Smooth muscle cell (in vitro differentiated cells): ENCODE measurements around the gene CALY. TPM values are rescaled to one million over a fixed set of nuclear protein-coding genes. Genes with fewer than 3 reads are reported as not detected.

ENCODE experiments used
- DNase-seq: peaks from one replicate; lab custom pipeline; 2025; ENCODE audit not compliant: unreplicated experiment; lab: John Stamatoyannopoulos, UW
- H2AFZ ChIP-seq: fragments of 200-600 bp; sonication (generic); 2 replicates; pipeline ENCODE4 v1.6.0; 2016; ENCODE audit warnings: antibody characterized with exemption, low read depth, mild to moderate bottlenecking
- H3F3A ChIP-seq: fragments of 200-600 bp; sonication (generic); 2 replicates; pipeline ENCODE4 v1.6.0; 2017; ENCODE audit warnings: antibody characterized with exemption, low read depth
- H3K27ac ChIP-seq: fragments of 200-600 bp; sonication (generic); 2 replicates; pipeline ENCODE4 v1.5.1; 2016; ENCODE audit warnings: low read depth, mild to moderate bottlenecking
- H3K27me3 ChIP-seq: fragments of 200-600 bp; sonication (generic); 2 replicates; pipeline ENCODE4 v1.6.1; 2016; ENCODE audit warnings: low read depth, mild to moderate bottlenecking
- H3K36me3 ChIP-seq: fragments of 200-600 bp; sonication (generic); 2 replicates; pipeline ENCODE4 v1.5.1; 2016; ENCODE audit warnings: low read depth
- H3K4me1 ChIP-seq: fragments of 200-600 bp; sonication (generic); 2 replicates; pipeline ENCODE4 v1.5.1; 2016; ENCODE audit warnings: low read depth
- H3K4me2 ChIP-seq: fragments of 200-600 bp; sonication (generic); 2 replicates; pipeline ENCODE4 v1.6.0; 2016; ENCODE audit warnings: mild to moderate bottlenecking
- H3K4me3 ChIP-seq: fragments of 200-600 bp; sonication (generic); 2 replicates; pipeline ENCODE4 v1.5.1; 2016; ENCODE audit warnings: mild to moderate bottlenecking
- H3K79me2 ChIP-seq: fragments of 200-600 bp; sonication (generic); 2 replicates; pipeline ENCODE4 v1.6.0; 2016; ENCODE audit warnings: low read depth, mild to moderate bottlenecking
- H3K9ac ChIP-seq: fragments of 200-600 bp; sonication (generic); 2 replicates; pipeline ENCODE4 v1.6.0; 2016; ENCODE audit warnings: low read depth
- H3K9me3 ChIP-seq: fragments of 200-600 bp; sonication (generic); replicated peaks from 2 replicates; pipeline ENCODE4 v1.5.1; 2016; ENCODE audit warnings: low read depth
- H4K20me1 ChIP-seq: fragments of 200-600 bp; sonication (generic); 2 replicates; pipeline ENCODE4 v1.6.0; 2016; ENCODE audit warnings: low read depth
- WGBS: methylation state at CpG from one replicate; pipeline ENCODE4 v1.1.7; 2016; ENCODE audit warnings: low lambda C conversion rate; 5-methylcytosine and 5-hydroxymethylcytosine counted together
- polyA plus RNA-seq: library from polyadenylated mRNA; unstranded; fragments of >200 nt; fragmentation: Nextera tagmentation; extraction: Ambion mirVana; gene quantifications from 2 replicates; pipeline ENCODE4 v1.2.1, GENCODE V29; 2016
- total RNA-seq: library from RNA; depleted of rRNA; stranded (reverse); fragments of >200 nt; gene quantifications from 2 replicates; pipeline ENCODE4 v1.2.3, GENCODE V29; 2014
- TF ChIP-seq, protein P1 (sequence below): fragments of 200-600 bp; sonication (generic); IDR thresholded peaks from 2 replicates; pipeline ENCODE4 v1.5.1; 2017; ENCODE audit warnings: borderline replicate concordance, mild to moderate bottlenecking, antibody characterized with exemption; ENCODE audit not compliant: insufficient read depth, poor library complexity, severe bottlenecking

Gene CALY
- total and polyA plus RNA-seq, 2 experiments from 2014 or later, result 2.4 to 10.1 TPM

DNA sequence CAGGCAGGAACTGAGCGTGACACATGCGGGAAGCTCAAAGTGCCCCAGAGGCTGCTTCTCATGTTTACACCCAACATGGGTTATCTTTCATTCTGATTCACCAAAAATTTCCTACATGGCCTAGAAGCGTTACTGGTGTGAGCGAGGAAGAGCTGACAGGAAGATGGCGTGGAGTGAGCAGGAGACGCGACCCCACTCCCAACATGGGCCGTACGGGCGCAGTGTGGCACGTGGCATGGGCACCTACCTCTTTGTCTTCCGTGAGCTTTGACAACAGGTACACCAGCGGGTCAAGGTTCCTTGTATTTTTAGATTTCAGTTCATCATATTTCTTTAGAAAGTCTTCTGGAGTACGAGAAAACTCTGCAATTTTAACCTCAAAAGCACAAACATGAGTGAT, 37.0 kb downstream of the CALY start:
- no peak overlapping the region for H3K27ac ChIP-seq
- H2AFZ ChIP-seq, result no peak overlapping the region
- peaks cover 24% of the 10 kb centered on the region for H3K79me2 ChIP-seq
- H3K9ac ChIP-seq, result no peak overlapping the region
- H3K4me1 ChIP-seq, result no peaks in the 10 kb centered on the region
- no peak overlapping the region for H3K4me3 ChIP-seq
- WGBS, result 99% methylated on average over 14 of the region's 14 CpGs
- H3K9me3 ChIP-seq, result no peaks in the 10 kb centered on the region
- TF ChIP-seq, protein P1, sequence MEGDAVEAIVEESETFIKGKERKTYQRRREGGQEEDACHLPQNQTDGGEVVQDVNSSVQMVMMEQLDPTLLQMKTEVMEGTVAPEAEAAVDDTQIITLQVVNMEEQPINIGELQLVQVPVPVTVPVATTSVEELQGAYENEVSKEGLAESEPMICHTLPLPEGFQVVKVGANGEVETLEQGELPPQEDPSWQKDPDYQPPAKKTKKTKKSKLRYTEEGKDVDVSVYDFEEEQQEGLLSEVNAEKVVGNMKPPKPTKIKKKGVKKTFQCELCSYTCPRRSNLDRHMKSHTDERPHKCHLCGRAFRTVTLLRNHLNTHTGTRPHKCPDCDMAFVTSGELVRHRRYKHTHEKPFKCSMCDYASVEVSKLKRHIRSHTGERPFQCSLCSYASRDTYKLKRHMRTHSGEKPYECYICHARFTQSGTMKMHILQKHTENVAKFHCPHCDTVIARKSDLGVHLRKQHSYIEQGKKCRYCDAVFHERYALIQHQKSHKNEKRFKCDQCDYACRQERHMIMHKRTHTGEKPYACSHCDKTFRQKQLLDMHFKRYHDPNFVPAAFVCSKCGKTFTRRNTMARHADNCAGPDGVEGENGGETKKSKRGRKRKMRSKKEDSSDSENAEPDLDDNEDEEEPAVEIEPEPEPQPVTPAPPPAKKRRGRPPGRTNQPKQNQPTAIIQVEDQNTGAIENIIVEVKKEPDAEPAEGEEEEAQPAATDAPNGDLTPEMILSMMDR, result no peak
- H4K20me1 ChIP-seq, result peaks cover 40% of the 10 kb centered on the region
- peaks cover 5% of the 10 kb centered on the region for H3K36me3 ChIP-seq
- no peak overlapping the region for H3K4me2 ChIP-seq
- no peak for DNase-seq
- H3K27me3 ChIP-seq, result no peaks in the 10 kb centered on the region
- H3F3A ChIP-seq, result no peaks in the 10 kb centered on the region

DNA sequence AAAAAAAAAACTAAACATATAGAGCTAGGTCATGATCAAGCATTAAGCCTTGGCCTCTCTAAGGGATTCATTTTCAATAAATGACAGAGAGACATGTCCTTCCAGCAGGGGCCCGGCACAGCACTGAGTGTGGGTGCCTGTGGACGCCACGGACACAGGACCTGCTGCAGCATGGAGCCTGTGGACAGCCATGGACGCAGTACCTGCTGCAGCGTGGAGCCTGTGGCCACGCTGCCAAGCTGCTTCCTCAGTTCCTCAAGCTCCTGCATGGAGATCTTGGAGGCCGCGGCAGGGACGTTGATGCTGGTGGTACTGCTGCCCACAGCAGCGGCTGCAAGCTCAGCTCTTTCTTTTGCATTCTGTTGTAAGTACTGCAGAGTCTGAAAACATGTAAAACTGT, 37.5 kb downstream of the CALY start:
- no peak for DNase-seq
- Histone ChIP-seq H3K9me3 (no peaks in the 10 kb centered on the region), H2AFZ (no peak overlapping the region), H3K4me3 (no peak overlapping the region), H3K79me2 (peaks cover 18% of the 10 kb centered on the region), H3K4me2 (no peak overlapping the region), H4K20me1 (peaks cover 35% of the 10 kb centered on the region), H3F3A (no peaks in the 10 kb centered on the region), H3K4me1 (no peaks in the 10 kb centered on the region), H3K36me3 (peaks cover 5% of the 10 kb centered on the region), H3K27me3 (no peaks in the 10 kb centered on the region), H3K27ac (no peak overlapping the region), H3K9ac (no peak overlapping the region)
- 96% methylated on average over 10 of the region's 10 CpGs for WGBS
- TF ChIP-seq, protein P1, result no peak

DNA sequence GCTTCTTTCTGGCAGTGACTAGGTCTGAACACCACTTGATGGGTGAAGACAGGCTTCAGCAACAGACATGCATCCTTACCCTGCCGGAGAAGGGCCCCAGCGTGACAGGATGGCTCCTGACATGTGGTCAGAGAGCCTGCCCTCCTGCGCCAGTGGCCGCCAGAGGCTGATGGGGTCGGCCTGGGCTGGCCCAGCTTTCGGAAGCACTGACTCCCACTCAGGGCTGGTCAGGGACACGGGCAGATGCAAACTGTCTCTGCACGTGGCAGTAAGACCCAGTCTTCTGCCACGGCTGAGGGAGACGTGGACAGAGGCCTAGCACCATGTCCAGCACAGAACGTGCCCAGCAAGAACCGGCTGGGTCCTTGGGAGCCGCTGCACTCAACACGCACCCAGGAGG, 38.2 kb downstream of the CALY start:
- Histone ChIP-seq H2AFZ (no peak overlapping the region), H4K20me1 (peaks cover 27% of the 10 kb centered on the region), H3F3A (no peaks in the 10 kb centered on the region), H3K27ac (no peak overlapping the region), H3K4me2 (no peak overlapping the region), H3K9me3 (no peaks in the 10 kb centered on the region), H3K9ac (no peak overlapping the region), H3K27me3 (no peaks in the 10 kb centered on the region), H3K4me3 (no peak overlapping the region), H3K79me2 (peaks cover 11% of the 10 kb centered on the region), H3K36me3 (peaks cover 5% of the 10 kb centered on the region), H3K4me1 (no peaks in the 10 kb centered on the region)
- DNase-seq, result no peak
- 95% methylated on average over 14 of the region's 14 CpGs for WGBS
- TF ChIP-seq, protein P1, result no peak

DNA sequence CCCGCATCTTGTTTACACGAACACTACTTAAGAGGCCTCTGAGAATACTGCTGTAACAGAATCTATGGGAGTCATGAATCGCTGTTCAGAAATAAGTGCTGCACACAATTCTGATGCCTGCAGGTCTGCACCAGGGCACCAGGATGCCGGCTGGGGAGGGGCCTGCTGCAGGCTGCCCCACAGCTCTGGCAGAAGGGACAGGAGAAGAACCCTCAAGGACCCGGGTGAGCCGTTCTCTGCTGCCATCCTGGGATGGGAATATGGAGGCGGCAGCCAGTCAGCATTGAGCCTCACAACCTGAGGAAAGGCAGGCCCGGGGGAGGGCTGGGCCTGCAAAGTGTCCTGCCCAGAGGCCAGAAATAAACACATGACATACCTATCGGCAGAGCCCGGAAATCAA, 39.2 kb downstream of the CALY start:
- H3K36me3 ChIP-seq, result peaks cover 5% of the 10 kb centered on the region
- H3K27ac ChIP-seq, result no peak overlapping the region
- H3K27me3 ChIP-seq, result no peaks in the 10 kb centered on the region
- H3K4me3 ChIP-seq, result no peak overlapping the region
- H3K79me2 ChIP-seq, result peaks cover 1% of the 10 kb centered on the region
- TF ChIP-seq, protein P1, result no peak
- H2AFZ ChIP-seq, result no peak overlapping the region
- H3F3A ChIP-seq, result no peaks in the 10 kb centered on the region
- DNase-seq, result no peak
- H3K9me3 ChIP-seq, result no peaks in the 10 kb centered on the region
- no peak overlapping the region for H3K4me2 ChIP-seq
- H3K9ac ChIP-seq, result no peak overlapping the region
- WGBS, result 98% methylated on average over 10 of the region's 10 CpGs
- no peaks in the 10 kb centered on the region for H3K4me1 ChIP-seq
- H4K20me1 ChIP-seq, result peaks cover 18% of the 10 kb centered on the region
